HL-60 (cell line): ENCODE measurements around the gene GHRL.
"Not testable (repeated sequence)": the region's sequence is repeated elsewhere in the genome, so short reads cannot be mapped to it uniquely, and the experiment has no call there.

Experiments
- DNase-seq, 2 experiments: peaks; one replicate each; pipeline ENCODE4 v3.0.0-alpha.2; 2010 to 2020; ENCODE audit warnings: low read depth in 1 of 2, low spot score in 1 of 2
- H3K27ac ChIP-seq: fragments of 250-450 bp; sonication (Bioruptor Pico); replicated peaks from 2 replicates; pipeline ENCODE4 v1.5.1; 2020; ENCODE audit warnings: mild to moderate bottlenecking, moderate library complexity
- H3K27me3 ChIP-seq: fragments of 250-450 bp; sonication (Bioruptor Pico); 2 replicates; pipeline ENCODE4 v1.5.1; 2021; ENCODE audit warnings: mild to moderate bottlenecking, moderate library complexity; ENCODE audit not compliant: insufficient read depth, poor library complexity, severe bottlenecking
- H3K4me3 ChIP-seq: replicated peaks from 2 replicates; pipeline ENCODE4 v1.5.1; 2011; ENCODE audit warnings: mild to moderate bottlenecking, control low read depth, low read length; ENCODE audit not compliant: insufficient read depth
- GABPA ChIP-seq: IDR thresholded peaks from 2 replicates; pipeline ENCODE4 v1.6.1; 2012; ENCODE audit warnings: low read depth
- POLR2AphosphoS5 ChIP-seq: IDR thresholded peaks from 2 replicates; pipeline ENCODE4 v1.6.1; 2012; ENCODE audit warnings: low read depth
- SPI1 ChIP-seq: IDR thresholded peaks from 2 replicates; pipeline ENCODE4 v1.6.1; 2012; ENCODE audit warnings: low read depth, mild to moderate bottlenecking, borderline replicate concordance
- TF ChIP-seq, protein P1 (sequence below): IDR thresholded peaks from 2 replicates; pipeline ENCODE4 v1.6.1; 2012; ENCODE audit warnings: low read depth; ENCODE audit not compliant: insufficient replicate concordance
- TF ChIP-seq, protein P2 (sequence below): IDR thresholded peaks from one replicate; pipeline ENCODE4 v1.5.1; 2011; ENCODE audit warnings: low read length, control low read depth, inconsistent platforms; ENCODE audit not compliant: insufficient read depth

Gene GHRL

DNA sequence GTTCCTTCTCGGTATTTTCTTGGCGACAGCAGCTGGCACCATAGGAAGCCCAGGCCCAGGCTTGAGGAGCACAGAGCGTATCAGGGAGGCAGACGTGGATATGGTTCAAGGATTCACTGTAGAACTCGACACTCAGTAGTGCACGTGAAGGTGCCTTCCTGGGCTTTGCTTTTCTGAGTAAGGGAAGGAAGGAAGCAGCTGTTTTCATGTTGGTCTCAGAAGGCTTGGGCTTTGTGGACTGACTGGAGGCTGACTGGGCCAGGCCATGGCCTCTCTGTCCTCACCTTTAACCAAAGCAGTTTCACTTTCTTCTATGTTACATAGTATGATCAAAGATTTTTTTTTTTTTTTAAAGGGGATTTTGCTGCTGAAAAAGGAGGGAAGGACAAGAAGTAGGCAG lies 6.9 kb upstream of the GHRL start:
- DNase-seq, result no peak
- H3K27ac ChIP-seq, result no peak overlapping the region
- 0 out of 2 replicates have a peak, but pooled peaks have one; percentile 13 for TF ChIP-seq POLR2AphosphoS5
- TF ChIP-seq, protein P1, sequence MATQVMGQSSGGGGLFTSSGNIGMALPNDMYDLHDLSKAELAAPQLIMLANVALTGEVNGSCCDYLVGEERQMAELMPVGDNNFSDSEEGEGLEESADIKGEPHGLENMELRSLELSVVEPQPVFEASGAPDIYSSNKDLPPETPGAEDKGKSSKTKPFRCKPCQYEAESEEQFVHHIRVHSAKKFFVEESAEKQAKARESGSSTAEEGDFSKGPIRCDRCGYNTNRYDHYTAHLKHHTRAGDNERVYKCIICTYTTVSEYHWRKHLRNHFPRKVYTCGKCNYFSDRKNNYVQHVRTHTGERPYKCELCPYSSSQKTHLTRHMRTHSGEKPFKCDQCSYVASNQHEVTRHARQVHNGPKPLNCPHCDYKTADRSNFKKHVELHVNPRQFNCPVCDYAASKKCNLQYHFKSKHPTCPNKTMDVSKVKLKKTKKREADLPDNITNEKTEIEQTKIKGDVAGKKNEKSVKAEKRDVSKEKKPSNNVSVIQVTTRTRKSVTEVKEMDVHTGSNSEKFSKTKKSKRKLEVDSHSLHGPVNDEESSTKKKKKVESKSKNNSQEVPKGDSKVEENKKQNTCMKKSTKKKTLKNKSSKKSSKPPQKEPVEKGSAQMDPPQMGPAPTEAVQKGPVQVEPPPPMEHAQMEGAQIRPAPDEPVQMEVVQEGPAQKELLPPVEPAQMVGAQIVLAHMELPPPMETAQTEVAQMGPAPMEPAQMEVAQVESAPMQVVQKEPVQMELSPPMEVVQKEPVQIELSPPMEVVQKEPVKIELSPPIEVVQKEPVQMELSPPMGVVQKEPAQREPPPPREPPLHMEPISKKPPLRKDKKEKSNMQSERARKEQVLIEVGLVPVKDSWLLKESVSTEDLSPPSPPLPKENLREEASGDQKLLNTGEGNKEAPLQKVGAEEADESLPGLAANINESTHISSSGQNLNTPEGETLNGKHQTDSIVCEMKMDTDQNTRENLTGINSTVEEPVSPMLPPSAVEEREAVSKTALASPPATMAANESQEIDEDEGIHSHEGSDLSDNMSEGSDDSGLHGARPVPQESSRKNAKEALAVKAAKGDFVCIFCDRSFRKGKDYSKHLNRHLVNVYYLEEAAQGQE, result no peak
- no peaks in the 10 kb centered on the region for H3K27me3 ChIP-seq
- H3K4me3 ChIP-seq, result no peak overlapping the region

DNA sequence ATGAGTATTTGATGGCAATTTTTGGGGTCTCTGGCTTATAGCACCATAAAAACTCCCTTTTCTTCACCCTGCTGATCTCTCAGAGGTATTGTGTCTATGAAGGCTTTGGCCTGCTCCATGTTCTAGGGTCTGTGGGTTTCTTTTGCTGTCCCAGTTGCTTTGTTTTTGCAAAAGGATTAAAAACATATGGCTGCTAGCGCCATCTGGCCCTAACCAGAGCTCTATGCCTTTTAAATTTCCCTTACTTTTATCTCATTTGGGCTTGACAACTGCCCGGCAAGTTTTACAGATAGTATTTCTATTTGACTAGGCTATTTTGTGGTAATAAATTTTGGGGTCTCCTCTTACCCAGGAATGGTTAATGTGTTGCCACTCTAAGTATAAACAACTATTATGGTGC lies 6.4 kb upstream of the GHRL start:
- no peaks in the 10 kb centered on the region for H3K27me3 ChIP-seq
- no peak overlapping the region for H3K4me3 ChIP-seq
- TF ChIP-seq POLR2AphosphoS5 (no peak), GABPA (no peak)
- TF ChIP-seq, protein P2, sequence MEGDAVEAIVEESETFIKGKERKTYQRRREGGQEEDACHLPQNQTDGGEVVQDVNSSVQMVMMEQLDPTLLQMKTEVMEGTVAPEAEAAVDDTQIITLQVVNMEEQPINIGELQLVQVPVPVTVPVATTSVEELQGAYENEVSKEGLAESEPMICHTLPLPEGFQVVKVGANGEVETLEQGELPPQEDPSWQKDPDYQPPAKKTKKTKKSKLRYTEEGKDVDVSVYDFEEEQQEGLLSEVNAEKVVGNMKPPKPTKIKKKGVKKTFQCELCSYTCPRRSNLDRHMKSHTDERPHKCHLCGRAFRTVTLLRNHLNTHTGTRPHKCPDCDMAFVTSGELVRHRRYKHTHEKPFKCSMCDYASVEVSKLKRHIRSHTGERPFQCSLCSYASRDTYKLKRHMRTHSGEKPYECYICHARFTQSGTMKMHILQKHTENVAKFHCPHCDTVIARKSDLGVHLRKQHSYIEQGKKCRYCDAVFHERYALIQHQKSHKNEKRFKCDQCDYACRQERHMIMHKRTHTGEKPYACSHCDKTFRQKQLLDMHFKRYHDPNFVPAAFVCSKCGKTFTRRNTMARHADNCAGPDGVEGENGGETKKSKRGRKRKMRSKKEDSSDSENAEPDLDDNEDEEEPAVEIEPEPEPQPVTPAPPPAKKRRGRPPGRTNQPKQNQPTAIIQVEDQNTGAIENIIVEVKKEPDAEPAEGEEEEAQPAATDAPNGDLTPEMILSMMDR, result no peak
- H3K27ac ChIP-seq, result no peak overlapping the region; the same call in 1 of the 2 replicates
- DNase-seq, result no peak

DNA sequence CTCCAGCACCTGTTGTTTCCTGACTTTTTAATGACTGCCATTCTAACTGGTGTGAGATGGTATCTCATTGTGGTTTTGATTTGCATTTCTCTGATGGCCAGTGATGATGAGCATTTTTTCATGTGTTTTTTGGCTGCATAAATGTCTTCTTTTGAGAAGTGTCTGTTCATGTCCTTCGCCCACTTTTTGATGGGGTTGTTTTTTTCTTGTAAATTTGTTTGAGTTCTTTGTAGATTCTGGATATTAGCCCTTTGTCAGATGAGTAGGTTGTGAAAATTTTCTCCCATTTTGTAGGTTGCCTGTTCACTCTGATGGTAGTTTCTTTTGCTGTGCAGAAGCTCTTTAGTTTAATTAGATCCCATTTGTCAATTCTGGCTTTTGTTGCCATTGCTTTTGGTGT lies 5.3 kb upstream of the GHRL start:
- not testable (repeated sequence) for H3K4me3 ChIP-seq, DNase-seq, H3K27ac ChIP-seq, H3K27me3 ChIP-seq

DNA sequence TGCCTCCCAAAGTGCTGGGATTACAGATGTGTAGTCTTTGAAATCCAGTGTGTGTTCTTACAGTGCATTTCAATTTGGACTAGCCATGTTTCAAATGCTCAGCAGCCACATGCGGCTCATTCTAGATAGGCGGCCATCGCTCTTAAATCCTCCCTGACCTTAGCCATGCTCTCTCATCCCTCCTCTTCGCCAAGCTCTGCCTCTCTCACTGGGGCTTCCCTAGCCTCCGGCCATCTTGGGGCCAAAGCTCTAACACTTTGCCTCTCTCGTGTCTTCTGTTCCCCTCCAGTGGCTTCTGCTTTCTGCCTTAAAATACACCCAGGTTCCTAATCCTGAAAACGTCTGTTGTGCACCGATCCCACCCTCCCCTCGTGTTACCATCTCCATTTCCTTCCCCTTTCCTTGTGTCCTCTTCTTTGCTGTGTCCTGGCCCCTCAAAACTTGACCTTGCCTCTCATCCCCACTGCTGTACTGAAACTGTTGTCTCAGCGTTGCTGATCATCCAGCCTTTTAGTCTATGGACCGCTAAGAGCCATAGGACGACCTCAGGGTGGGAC lies 1.4 kb upstream of the GHRL start:
- H3K4me3 ChIP-seq, result no peak overlapping the region
- TF ChIP-seq POLR2AphosphoS5, result peak; percentile 28; the same call in 1 of the 2 replicates
- TF ChIP-seq, protein P1, result no peak
- peak; percentile 67; the same call in 1 of the 2 replicates for TF ChIP-seq SPI1
- peak overlapping the region; percentile 81 for H3K27ac ChIP-seq
- H3K27me3 ChIP-seq, result no peaks in the 10 kb centered on the region
- DNase-seq, result peak in 1 of 2 experiments; percentile 76

DNA sequence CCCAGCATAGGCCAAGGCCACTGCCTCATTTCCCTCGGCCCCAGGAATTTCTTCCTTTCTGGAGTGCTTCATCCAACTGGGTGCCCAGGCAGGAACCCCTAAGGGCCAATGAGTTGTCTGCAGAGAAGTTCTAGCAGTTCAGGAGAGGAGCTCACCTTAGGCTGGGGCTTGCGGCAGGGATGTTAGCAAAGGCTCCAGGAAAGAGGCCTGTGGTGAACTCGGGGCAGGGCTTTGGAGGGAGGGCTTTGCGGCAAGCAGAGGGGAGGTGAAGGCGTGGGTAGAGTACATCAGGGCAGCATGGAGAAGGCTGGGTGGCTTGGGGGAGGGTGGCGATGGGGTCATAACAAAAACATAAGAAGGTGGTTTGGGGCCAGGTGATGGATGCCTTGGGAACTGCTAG lies 1.1 kb downstream of the GHRL start:
- no peaks in the 10 kb centered on the region for H3K27me3 ChIP-seq
- peak overlapping the region; percentile 81 for H3K27ac ChIP-seq
- TF ChIP-seq, protein P2, result no peak
- TF ChIP-seq SPI1 (no peak), GABPA (no peak), POLR2AphosphoS5 (no peak)
- TF ChIP-seq, protein P1, result no peak
- peak overlapping the region; percentile 13 for H3K4me3 ChIP-seq
- peak in 1 of 2 experiments; percentile 59 for DNase-seq
